Type B pancreatic cell (in vitro differentiated cells): ENCODE results near the gene ANKRD60. TPM values are rescaled to one million over a fixed set of nuclear protein-coding genes. Genes with fewer than 3 reads are reported as not detected.

Source experiments
- DNase-seq: peaks from one replicate; pipeline ENCODE4 v3.0.0; 2021; ENCODE audit warnings: mixed read lengths; ENCODE audit not compliant: unreplicated experiment; ENCODE audit errors: extremely low spot score
- H3K27ac Mint-ChIP-seq: 2 replicates; pipeline ENCODE4 v1.8.0; 2021; ENCODE audit warnings: mild to moderate bottlenecking, mixed read lengths
- H3K27me3 Mint-ChIP-seq: 2 replicates; pipeline ENCODE4 v1.8.0; 2021; ENCODE audit warnings: mixed read lengths
- H3K36me3 Mint-ChIP-seq: 2 replicates; pipeline ENCODE4 v1.8.0; 2021; ENCODE audit warnings: mixed read lengths
- H3K4me1 Mint-ChIP-seq: one replicate; pipeline ENCODE4 v1.8.0; 2021; ENCODE audit warnings: mixed read lengths; ENCODE audit not compliant: unreplicated experiment
- H3K4me3 Mint-ChIP-seq: 2 replicates; pipeline ENCODE4 v1.8.0; 2021; ENCODE audit warnings: mild to moderate bottlenecking, mixed read lengths
- H3K9me3 Mint-ChIP-seq: 2 replicates; pipeline ENCODE4 v1.8.0; 2021; ENCODE audit warnings: mixed read lengths
- total RNA-seq: library from RNA; stranded (reverse); gene quantifications from 2 replicates; pipeline ENCODE4 v1.2.1, GENCODE V29; 2021; ENCODE audit warnings: low replicate concordance
- TF ChIP-seq, protein P1 (sequence below): fragments of 200-600 bp; sonication (generic); conservative IDR thresholded peaks from 2 replicates; pipeline ENCODE4 v1.5.0; 2021; ENCODE audit warnings: antibody characterized with exemption, mild to moderate bottlenecking

Gene ANKRD60
- total RNA-seq, 1 donor from 2014 or later: not detected

GRCh38 chr20:58219342-58219700 lies 9.1 kb downstream of the ANKRD60 start:
- Mint-ChIP-seq H3K36me3 (no peaks in the 10 kb centered on the region), H3K4me1 (no peaks in the 10 kb centered on the region), H3K27ac (no peak overlapping the region), H3K4me3 (no peak overlapping the region), H3K9me3 (peaks cover 9% of the 10 kb centered on the region), H3K27me3 (peaks cover 64% of the 10 kb centered on the region)
- TF ChIP-seq, protein P1, sequence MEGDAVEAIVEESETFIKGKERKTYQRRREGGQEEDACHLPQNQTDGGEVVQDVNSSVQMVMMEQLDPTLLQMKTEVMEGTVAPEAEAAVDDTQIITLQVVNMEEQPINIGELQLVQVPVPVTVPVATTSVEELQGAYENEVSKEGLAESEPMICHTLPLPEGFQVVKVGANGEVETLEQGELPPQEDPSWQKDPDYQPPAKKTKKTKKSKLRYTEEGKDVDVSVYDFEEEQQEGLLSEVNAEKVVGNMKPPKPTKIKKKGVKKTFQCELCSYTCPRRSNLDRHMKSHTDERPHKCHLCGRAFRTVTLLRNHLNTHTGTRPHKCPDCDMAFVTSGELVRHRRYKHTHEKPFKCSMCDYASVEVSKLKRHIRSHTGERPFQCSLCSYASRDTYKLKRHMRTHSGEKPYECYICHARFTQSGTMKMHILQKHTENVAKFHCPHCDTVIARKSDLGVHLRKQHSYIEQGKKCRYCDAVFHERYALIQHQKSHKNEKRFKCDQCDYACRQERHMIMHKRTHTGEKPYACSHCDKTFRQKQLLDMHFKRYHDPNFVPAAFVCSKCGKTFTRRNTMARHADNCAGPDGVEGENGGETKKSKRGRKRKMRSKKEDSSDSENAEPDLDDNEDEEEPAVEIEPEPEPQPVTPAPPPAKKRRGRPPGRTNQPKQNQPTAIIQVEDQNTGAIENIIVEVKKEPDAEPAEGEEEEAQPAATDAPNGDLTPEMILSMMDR: no peak
- no peak for DNase-seq

- Mint-ChIP-seq H3K27ac (no peak overlapping the region), H3K4me3 (no peak overlapping the region), H3K27me3 (peaks cover 64% of the 10 kb centered on the region), H3K9me3 (peaks cover 9% of the 10 kb centered on the region), H3K36me3 (no peaks in the 10 kb centered on the region), H3K4me1 (no peaks in the 10 kb centered on the region)
- TF ChIP-seq, protein P1: no peak
- DNase-seq: no peak
These were observed 9.7 kb downstream of the ANKRD60 start for GRCh38 chr20:58218665-58219341.

DNA sequence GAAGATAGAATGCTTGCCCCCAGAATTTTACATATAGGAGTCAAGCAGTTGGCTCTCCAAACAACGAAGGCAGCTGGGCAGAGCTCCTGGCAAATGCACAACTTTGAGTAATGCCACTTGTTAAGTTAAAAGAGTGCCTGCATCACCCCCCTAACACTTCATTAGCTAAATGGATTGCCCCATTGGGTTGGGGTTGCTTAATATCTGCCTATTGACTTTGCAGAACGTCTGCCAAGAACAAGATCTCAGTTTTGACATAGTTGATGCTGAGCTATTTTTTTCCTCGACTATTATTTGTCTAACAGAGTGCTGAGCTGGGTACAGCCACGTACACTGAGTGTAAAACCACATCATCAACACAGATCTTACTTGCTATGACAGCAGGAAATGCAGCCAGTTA lies 12.1 kb downstream of the ANKRD60 start:
- Mint-ChIP-seq H3K36me3 (no peaks in the 10 kb centered on the region), H3K4me1 (peaks cover 4% of the 10 kb centered on the region), H3K27me3 (peaks cover 56% of the 10 kb centered on the region), H3K27ac (no peak overlapping the region), H3K4me3 (no peak overlapping the region), H3K9me3 (peaks cover 9% of the 10 kb centered on the region)
- TF ChIP-seq, protein P1: no peak
- no peak for DNase-seq

DNA sequence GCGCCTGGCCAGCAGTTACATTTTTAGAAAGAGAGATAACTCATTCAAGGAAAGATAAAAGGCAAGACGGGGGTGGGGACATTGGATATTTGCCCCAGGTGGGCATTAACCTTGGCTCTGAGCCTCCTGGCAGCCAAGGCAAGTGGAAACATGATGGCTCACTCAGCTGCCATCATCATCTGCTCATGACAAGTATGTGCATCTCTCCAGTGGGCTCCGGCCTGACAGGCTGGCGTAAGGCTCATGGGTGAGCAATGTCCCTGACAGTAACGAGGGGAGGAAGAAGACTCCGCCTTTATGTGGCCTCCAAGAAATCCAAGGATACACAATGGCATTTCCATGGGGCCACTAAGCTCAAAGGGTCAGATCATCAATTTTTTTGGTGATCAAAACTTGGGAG lies 13.3 kb downstream of the ANKRD60 start:
- TF ChIP-seq, protein P1: no peak
- no peak overlapping the region for H3K27ac Mint-ChIP-seq
- H3K36me3 Mint-ChIP-seq: no peaks in the 10 kb centered on the region
- no peak for DNase-seq
- peaks cover 9% of the 10 kb centered on the region for H3K9me3 Mint-ChIP-seq
- H3K4me3 Mint-ChIP-seq: no peak overlapping the region
- peaks cover 4% of the 10 kb centered on the region for H3K4me1 Mint-ChIP-seq
- H3K27me3 Mint-ChIP-seq: peaks cover 48% of the 10 kb centered on the region

DNA sequence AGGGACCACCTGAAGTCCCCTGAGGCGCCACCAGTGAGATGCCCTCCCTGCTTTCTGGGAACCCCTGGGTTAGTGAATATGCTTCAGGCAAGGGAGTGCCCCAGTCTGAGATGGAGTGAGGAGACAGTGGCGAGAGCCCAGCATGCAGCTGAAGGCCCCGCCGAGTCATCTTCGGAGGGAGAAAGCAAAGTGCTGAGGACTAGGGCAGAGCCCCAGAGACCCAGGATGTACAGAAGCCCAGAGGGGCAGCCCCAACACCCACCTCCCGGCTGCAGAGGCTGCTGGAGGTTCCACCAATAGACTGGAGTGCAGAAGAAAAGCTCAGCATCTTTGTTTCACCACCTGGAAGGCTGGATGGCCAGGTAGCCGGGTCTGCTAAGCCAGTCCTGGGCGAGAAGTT lies 14.1 kb downstream of the ANKRD60 start:
- H3K36me3 Mint-ChIP-seq: no peaks in the 10 kb centered on the region
- TF ChIP-seq, protein P1: no peak
- peaks cover 9% of the 10 kb centered on the region for H3K9me3 Mint-ChIP-seq
- H3K27me3 Mint-ChIP-seq: peaks cover 44% of the 10 kb centered on the region
- H3K4me3 Mint-ChIP-seq: no peak overlapping the region
- peaks cover 9% of the 10 kb centered on the region for H3K4me1 Mint-ChIP-seq
- H3K27ac Mint-ChIP-seq: no peak overlapping the region
- DNase-seq: no peak
